HL-60 (cell line): ENCODE measurements around the gene RETREG3.
A peak's percentile ranks its signal among the peaks of the same experiment; 100 is the strongest.
"Not testable (repeated sequence)": the region's sequence is repeated elsewhere in the genome, so short reads cannot be mapped to it uniquely, and the experiment has no call there.

ENCODE experiments used
- DNase-seq, 2 experiments: peaks; one replicate each; pipeline ENCODE4 v3.0.0-alpha.2; 2010 to 2020; ENCODE audit warnings: low read depth in 1 of 2, low spot score in 1 of 2
- H3K27ac ChIP-seq: fragments of 250-450 bp; sonication (Bioruptor Pico); replicated peaks from 2 replicates; pipeline ENCODE4 v1.5.1; 2020; ENCODE audit warnings: mild to moderate bottlenecking, moderate library complexity
- H3K27me3 ChIP-seq: fragments of 250-450 bp; sonication (Bioruptor Pico); 2 replicates; pipeline ENCODE4 v1.5.1; 2021; ENCODE audit warnings: mild to moderate bottlenecking, moderate library complexity; ENCODE audit not compliant: insufficient read depth, poor library complexity, severe bottlenecking
- H3K4me3 ChIP-seq: replicated peaks from 2 replicates; pipeline ENCODE4 v1.5.1; 2011; ENCODE audit warnings: mild to moderate bottlenecking, control low read depth, low read length; ENCODE audit not compliant: insufficient read depth
- GABPA ChIP-seq: IDR thresholded peaks from 2 replicates; pipeline ENCODE4 v1.6.1; 2012; ENCODE audit warnings: low read depth
- POLR2AphosphoS5 ChIP-seq: IDR thresholded peaks from 2 replicates; pipeline ENCODE4 v1.6.1; 2012; ENCODE audit warnings: low read depth
- SPI1 ChIP-seq: IDR thresholded peaks from 2 replicates; pipeline ENCODE4 v1.6.1; 2012; ENCODE audit warnings: low read depth, mild to moderate bottlenecking, borderline replicate concordance
- TF ChIP-seq, protein P1 (sequence below): IDR thresholded peaks from one replicate; pipeline ENCODE4 v1.5.1; 2011; ENCODE audit warnings: low read length, control low read depth, inconsistent platforms; ENCODE audit not compliant: insufficient read depth
- TF ChIP-seq, protein P2 (sequence below): IDR thresholded peaks from 2 replicates; pipeline ENCODE4 v1.6.1; 2012; ENCODE audit warnings: low read depth; ENCODE audit not compliant: insufficient replicate concordance

RETREG3 gene

DNA sequence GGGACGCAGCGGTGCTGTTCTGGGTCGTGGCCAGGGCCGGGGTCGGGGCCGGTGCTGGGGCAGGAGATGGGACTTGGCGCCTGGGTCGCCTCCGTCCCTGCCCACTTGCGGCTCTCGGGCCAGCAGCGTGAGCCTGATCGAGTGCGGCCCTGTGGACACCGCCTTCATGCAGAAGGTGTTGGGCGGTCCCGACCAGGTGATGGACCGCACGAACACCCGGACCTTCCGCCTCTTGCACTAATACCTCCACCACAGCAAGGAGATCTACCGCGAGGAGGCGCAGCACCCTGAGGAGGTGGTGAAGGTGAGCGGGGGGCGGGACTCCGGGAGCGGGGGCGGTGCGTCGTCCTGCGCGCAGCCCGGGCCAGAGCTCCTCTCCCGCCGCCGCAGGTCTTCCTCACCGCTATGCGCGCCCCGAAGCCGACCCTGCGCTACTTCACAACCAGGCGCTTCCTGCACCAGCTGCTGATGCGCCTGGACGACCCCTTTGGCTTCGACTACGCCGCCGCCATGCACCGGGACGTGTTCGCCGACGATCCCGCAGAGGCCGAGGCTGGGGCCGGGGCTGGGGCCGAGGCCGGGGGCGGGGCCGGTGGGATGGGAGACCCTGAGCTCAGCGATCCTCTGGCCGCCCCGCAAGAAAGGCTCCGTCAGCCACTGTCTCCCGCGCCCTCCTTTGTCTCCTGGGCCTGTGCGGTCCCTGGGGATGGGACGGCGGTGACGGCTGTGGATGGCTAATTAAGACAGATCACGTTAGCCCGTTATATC is 60.9 kb downstream of the RETREG3 start:
- Histone ChIP-seq H3K4me3 (peak overlapping the region; percentile 15; the same call in 1 of the 2 replicates), H3K27ac (no peak overlapping the region), H3K27me3 (no peaks in the 10 kb centered on the region)
- TF ChIP-seq GABPA, result no peak
- 0 out of 2 replicates have a peak, but pooled peaks have one; percentile 14 for TF ChIP-seq POLR2AphosphoS5
- no peak for DNase-seq

DNA sequence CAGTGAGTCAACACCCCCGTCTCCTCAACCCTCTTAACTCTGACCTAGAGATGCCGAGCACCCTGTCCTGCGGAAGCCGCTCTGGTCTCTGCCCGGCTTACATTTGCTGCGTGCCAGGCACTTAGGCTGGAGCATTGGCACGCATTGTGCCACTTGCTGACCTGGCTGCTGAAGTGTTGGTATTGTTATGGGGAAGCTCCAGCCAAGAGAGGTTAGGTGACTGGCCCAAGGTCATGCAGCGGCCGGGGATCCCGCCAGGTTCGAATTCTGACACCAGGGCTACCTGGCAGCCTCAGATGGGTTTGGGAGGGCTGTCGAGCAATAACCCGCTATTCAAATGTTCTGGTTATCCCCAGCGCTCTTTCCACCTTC is 61.5 kb downstream of the RETREG3 start:
- TF ChIP-seq SPI1, result no peak
- TF ChIP-seq, protein P1, sequence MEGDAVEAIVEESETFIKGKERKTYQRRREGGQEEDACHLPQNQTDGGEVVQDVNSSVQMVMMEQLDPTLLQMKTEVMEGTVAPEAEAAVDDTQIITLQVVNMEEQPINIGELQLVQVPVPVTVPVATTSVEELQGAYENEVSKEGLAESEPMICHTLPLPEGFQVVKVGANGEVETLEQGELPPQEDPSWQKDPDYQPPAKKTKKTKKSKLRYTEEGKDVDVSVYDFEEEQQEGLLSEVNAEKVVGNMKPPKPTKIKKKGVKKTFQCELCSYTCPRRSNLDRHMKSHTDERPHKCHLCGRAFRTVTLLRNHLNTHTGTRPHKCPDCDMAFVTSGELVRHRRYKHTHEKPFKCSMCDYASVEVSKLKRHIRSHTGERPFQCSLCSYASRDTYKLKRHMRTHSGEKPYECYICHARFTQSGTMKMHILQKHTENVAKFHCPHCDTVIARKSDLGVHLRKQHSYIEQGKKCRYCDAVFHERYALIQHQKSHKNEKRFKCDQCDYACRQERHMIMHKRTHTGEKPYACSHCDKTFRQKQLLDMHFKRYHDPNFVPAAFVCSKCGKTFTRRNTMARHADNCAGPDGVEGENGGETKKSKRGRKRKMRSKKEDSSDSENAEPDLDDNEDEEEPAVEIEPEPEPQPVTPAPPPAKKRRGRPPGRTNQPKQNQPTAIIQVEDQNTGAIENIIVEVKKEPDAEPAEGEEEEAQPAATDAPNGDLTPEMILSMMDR, result no peak
- TF ChIP-seq POLR2AphosphoS5, result no peak
- TF ChIP-seq, protein P2, sequence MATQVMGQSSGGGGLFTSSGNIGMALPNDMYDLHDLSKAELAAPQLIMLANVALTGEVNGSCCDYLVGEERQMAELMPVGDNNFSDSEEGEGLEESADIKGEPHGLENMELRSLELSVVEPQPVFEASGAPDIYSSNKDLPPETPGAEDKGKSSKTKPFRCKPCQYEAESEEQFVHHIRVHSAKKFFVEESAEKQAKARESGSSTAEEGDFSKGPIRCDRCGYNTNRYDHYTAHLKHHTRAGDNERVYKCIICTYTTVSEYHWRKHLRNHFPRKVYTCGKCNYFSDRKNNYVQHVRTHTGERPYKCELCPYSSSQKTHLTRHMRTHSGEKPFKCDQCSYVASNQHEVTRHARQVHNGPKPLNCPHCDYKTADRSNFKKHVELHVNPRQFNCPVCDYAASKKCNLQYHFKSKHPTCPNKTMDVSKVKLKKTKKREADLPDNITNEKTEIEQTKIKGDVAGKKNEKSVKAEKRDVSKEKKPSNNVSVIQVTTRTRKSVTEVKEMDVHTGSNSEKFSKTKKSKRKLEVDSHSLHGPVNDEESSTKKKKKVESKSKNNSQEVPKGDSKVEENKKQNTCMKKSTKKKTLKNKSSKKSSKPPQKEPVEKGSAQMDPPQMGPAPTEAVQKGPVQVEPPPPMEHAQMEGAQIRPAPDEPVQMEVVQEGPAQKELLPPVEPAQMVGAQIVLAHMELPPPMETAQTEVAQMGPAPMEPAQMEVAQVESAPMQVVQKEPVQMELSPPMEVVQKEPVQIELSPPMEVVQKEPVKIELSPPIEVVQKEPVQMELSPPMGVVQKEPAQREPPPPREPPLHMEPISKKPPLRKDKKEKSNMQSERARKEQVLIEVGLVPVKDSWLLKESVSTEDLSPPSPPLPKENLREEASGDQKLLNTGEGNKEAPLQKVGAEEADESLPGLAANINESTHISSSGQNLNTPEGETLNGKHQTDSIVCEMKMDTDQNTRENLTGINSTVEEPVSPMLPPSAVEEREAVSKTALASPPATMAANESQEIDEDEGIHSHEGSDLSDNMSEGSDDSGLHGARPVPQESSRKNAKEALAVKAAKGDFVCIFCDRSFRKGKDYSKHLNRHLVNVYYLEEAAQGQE, result no peak
- no peak for TF ChIP-seq GABPA
- no peaks in the 10 kb centered on the region for H3K27me3 ChIP-seq
- DNase-seq, result no peak
- H3K4me3 ChIP-seq, result no peak overlapping the region
- H3K27ac ChIP-seq, result no peak overlapping the region

DNA sequence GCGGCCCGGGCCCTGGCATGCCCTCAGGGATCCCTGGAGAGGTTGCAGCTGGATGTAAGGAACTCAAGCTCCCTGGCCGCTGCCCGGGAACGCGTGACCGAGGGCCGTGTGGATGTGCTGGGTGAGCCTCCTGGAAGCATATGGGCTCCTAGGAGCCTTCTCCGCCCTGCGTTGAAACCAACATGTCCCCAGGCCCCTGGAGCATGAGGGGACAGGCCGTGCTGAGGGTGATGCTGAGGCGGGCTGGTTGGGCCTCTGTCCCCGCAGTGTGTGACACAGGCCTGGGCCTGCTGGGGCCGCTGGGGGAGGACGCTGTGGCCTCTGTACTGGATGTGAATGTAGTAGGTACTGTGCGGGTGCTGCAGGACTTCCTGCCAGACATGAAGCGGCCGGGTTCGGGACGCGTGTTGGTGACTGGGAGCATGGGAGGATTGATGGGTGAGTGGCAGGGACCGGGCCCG is 62.1 kb downstream of the RETREG3 start:
- no peak overlapping the region for H3K4me3 ChIP-seq
- no peak for DNase-seq
- no peaks in the 10 kb centered on the region for H3K27me3 ChIP-seq
- TF ChIP-seq GABPA, result no peak
- TF ChIP-seq, protein P2, result no peak
- TF ChIP-seq, protein P1, result no peak
- no peak for TF ChIP-seq SPI1
- no peak for TF ChIP-seq POLR2AphosphoS5
- H3K27ac ChIP-seq, result no peak overlapping the region

DNA sequence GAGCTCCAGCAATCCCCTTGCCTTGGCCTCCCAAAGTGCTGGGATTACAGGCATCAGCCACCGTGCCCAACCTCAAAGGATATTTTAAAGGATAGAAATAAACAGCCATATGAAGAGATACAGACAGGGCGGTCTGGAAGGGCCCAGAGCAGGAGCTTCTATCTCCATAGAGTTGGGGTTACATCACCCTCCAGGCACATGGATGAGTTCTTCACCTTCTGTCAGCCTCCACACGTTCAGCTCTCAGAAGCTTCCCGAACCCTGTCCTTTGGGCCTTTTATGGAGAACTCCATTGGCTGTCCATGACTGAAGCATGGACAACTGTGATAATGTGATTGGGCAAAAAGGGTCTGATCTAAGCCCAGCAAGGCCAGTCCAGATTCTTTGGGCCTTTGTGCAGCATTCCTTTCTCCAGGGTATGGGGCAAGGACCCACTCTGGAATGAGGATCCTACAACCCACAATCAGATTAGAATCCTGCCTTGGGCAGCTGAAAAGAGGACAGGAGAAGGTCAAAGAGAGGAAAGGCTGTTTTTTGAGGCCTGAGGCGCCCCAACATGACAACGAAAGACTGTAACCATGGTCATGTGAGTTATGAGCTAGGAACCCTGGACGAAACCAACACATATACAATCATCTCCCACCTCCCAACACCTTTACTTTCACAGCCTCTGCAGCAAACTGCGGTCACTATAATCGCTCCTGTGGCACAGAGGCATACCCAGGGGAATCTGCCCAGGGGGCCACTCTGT is 63.2 kb downstream of the RETREG3 start:
- H3K4me3 ChIP-seq, H3K27ac ChIP-seq, DNase-seq, H3K27me3 ChIP-seq: not testable (repeated sequence)
